ENCODE results near the gene KCNIP1.

Gene KCNIP1

DNA sequence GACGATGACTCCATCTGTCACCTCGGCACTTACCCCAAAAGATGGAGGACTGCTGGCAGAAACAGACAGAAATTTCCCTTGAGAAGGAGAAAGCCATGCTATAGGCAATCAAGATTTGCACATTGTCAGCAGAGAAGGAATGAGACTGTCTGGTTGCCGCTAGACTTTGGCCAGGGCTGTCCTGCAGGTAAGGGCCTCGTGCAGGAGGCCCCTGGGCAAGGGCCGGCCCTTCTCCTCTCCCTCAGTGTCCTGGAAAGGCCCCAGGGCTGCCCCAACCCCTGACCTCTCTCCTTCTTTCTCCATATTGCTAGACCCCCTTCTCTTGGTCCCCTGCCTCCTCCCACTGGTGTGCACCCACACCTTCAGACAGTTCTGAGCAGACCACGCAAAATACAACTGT, 14.6 kb upstream of the KCNIP1 start:
- Mint-ChIP-seq H3K36me3 (no peaks in the 10 kb centered on the region), H3K4me1 (no peaks in the 10 kb centered on the region), H3K27ac (no peak overlapping the region), H3K9me3 (no peaks in the 10 kb centered on the region), H3K27me3 (peaks cover 22% of the 10 kb centered on the region), H3K4me3 (no peak overlapping the region)
- no peak for DNase-seq
- CTCF ChIA-PET = no interaction called here

DNA sequence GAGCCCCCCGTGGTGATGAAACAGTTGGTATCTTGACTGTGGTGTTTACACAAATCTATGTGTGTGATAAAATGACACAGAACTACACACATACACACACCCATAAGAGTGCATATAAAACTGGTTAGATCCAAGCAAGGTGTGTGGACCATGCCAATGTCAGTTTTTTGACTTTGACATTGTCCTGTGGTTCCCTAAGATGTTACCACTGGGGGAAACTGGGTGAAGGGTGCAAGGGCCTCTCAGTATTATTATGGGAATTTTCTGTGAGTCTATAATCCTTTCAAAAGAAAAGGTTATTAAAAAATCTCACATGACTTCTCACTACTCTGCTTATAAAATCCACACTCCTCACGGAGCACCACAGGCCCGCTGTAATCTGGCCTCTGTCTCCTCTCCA, 13.4 kb upstream of the KCNIP1 start:
- Mint-ChIP-seq H3K36me3 (no peaks in the 10 kb centered on the region), H3K27me3 (peaks cover 27% of the 10 kb centered on the region), H3K9me3 (no peaks in the 10 kb centered on the region), H3K4me1 (no peaks in the 10 kb centered on the region), H3K4me3 (no peak overlapping the region), H3K27ac (no peak overlapping the region)
- CTCF ChIA-PET = no interaction called here
- no peak for DNase-seq

DNA sequence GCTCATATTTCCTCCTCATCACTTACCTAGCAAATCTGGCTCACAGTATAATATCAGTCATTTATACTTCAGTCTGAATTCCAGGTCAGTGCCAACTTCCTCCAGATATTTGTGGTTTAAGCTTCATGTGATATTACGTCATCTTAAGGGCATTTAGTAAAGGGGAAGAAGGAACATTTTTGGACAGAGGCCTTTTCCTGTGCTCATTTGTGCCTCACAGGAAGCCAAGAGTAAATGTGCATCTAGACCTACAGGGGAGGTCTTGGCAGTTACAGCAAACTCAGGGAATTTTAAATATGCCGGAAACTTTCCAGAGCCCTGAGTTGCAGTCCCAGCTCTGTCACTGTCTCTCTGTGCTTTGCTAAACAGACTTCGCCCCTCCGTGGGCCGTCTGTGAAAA, 12.3 kb upstream of the KCNIP1 start:
- CTCF ChIA-PET = no interaction called here
- Mint-ChIP-seq H3K27ac (no peak overlapping the region), H3K4me3 (no peak overlapping the region), H3K36me3 (no peaks in the 10 kb centered on the region), H3K4me1 (no peaks in the 10 kb centered on the region), H3K9me3 (no peaks in the 10 kb centered on the region), H3K27me3 (peaks cover 37% of the 10 kb centered on the region)
- no peak for DNase-seq

DNA sequence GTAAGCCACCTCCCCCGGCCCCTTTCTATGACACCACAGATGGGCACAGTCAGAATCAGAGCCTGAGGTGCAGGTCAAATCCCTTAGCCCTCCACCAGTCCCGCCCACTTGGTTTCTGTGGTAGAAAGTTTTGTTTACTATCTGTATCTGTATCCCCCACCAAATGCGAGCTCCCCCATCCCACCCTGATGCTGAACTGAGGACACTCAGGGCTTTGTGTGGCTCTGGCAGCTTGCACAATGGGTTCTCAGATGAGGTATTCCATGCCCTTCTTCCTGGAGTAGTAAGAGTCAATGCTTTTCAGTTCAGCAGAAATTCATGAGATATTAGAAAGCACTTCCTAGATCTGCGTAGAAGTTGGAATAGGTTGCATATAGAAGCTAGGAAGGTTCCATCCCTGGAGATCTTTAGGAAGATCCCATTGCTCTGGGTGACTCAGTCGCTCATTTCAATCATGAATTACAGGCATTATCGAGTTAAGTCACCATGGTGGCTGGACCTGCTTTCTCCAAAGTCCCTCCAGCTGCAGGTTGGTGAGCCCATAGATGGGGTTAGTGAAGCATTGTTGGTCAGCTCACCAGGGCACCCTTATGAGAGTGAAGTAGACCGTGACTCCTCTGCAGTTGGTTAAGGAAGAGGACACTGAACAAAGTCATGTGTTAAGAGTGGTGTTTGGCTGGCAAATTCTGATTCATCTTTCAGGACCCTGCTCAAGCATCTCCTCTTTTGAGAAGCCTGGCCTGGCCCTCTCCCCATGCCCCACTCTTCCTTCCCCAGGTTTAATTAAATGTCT, 10.6 kb upstream of the KCNIP1 start:
- CTCF ChIA-PET = no interaction called here
- no peaks in the 10 kb centered on the region for H3K4me1 Mint-ChIP-seq
- DNase-seq = no peak
- H3K4me3 Mint-ChIP-seq = no peak overlapping the region
- H3K27me3 Mint-ChIP-seq = peaks cover 53% of the 10 kb centered on the region
- no peak overlapping the region for H3K27ac Mint-ChIP-seq
- H3K9me3 Mint-ChIP-seq = no peaks in the 10 kb centered on the region
- no peaks in the 10 kb centered on the region for H3K36me3 Mint-ChIP-seq

DNA sequence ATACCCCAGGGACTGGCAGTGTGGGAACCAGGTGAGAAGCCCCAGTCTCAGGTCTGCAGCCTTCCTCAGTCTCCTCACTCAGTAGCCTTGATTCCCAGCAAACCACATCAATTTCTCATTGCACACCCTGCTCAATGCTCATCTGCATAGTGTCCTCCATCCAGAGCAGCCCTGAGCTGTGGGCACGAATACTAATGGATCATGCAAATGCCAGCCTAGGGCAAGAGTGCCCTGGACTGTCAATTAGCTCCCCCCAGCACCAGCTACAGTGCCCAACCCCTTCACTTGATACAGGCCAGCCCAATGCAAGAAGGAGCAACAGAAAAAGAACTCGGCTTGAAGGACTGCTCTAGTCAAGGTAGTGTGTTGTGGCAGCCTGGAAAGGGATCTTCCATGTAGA, 9.8 kb upstream of the KCNIP1 start:
- no peak for DNase-seq
- no peaks in the 10 kb centered on the region for H3K36me3 Mint-ChIP-seq
- H3K27me3 Mint-ChIP-seq = peaks cover 52% of the 10 kb centered on the region
- no peak overlapping the region for H3K4me3 Mint-ChIP-seq
- no peaks in the 10 kb centered on the region for H3K9me3 Mint-ChIP-seq
- no peaks in the 10 kb centered on the region for H3K4me1 Mint-ChIP-seq
- H3K27ac Mint-ChIP-seq = no peak overlapping the region
- CTCF ChIA-PET = no interaction called here

DNA sequence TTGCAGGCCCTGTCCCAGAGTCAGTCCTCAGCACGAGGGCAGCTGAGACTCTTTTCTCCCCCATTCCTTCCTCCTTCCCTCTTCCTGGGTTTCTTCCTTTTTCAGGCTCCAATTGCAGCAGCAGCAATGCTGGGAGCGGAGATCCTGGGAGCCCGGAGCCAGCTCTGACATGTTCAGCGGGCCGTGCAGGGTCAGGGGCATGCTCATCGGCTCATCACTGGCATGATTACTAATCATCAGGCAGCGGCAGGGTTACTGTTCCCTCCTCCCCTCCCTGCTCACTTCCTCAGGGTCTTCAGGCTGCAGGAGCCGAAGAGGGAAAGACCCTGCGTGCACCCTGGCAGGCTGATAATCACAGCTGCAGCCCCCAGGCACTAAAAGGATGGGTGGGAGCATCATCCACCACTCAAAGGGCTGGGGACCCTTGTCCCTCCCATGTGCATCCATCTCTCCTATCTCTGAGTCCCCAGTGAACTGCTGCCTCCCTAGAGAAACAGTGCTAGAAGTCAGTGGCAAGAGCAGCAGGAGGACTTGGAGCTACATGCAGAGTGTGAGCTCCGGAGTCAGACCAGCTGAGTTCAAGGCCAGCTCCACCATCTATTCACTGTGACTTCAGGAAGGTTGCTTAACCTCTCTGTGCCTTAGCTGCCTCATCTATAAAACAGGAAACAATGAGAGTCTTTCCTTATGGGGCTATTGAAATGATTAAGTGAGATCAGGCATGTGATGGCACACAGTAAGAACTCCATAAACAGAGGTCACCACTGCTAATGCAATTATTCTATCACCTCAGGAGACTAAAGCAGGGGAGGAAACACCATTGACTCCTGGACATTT, 7.8 kb upstream of the KCNIP1 start:
- Mint-ChIP-seq H3K4me1 (no peaks in the 10 kb centered on the region), H3K27ac (no peak overlapping the region), H3K4me3 (no peak overlapping the region), H3K9me3 (no peaks in the 10 kb centered on the region), H3K27me3 (peaks cover 63% of the 10 kb centered on the region), H3K36me3 (no peaks in the 10 kb centered on the region)
- CTCF ChIA-PET = no interaction called here
- DNase-seq = no peak

DNA sequence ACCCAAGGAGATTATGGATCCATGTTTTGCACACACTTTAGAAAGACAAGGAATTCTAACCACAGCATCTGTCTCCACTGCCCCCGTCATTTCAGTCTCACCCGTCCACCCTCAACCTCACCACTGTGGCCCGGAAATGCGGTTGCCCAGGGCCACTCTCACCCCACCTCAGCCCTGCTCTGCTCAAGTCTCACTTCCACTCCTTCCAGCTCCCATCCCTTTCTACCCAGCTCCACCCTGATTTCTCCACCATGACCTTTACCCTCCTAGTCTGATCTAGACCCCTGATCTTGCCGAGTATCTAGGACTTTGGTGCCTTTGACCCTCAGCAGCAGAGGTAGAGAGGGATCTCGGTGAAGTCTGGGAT, 7.2 kb upstream of the KCNIP1 start:
- Mint-ChIP-seq H3K4me1 (no peaks in the 10 kb centered on the region), H3K9me3 (no peaks in the 10 kb centered on the region), H3K27me3 (peaks cover 68% of the 10 kb centered on the region), H3K36me3 (no peaks in the 10 kb centered on the region), H3K27ac (no peak overlapping the region), H3K4me3 (no peak overlapping the region)
- CTCF ChIA-PET = no interaction called here
- DNase-seq = no peak

DNA sequence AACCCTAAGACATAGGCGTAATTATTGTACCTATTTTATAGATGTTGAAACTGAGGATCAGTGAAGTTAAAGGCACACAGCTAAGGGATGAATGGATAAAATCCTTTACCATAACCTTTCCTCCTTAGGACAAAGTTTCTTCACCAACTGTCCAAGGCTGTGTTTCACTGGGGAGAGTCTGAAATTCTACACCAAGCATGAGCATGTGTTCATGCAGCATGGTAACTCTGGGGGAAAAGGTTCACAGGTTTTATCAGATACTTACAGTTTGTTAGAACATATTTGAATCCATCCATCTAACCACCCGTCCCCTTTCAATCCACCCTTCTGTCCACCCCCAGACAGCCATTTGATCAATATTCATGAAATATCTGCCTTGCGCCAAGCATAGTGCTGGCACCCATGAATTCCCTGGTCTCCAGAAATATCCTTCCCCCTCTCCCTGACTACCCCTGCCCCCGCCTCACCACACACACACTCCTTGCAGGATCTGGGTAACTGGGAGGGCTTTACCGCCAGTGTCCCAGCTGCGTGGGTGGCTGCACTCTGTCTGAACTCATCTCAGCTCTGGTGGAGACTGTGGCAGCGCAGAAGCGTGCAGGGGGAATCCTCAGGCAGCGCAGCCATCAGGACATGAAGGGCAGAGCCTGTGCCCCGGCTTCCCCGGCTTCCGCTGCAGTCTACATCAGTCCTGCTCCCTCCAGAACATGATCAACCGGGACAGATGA, 6.3 kb upstream of the KCNIP1 start:
- Mint-ChIP-seq H3K27me3 (peaks cover 76% of the 10 kb centered on the region), H3K27ac (no peak overlapping the region)

DNA sequence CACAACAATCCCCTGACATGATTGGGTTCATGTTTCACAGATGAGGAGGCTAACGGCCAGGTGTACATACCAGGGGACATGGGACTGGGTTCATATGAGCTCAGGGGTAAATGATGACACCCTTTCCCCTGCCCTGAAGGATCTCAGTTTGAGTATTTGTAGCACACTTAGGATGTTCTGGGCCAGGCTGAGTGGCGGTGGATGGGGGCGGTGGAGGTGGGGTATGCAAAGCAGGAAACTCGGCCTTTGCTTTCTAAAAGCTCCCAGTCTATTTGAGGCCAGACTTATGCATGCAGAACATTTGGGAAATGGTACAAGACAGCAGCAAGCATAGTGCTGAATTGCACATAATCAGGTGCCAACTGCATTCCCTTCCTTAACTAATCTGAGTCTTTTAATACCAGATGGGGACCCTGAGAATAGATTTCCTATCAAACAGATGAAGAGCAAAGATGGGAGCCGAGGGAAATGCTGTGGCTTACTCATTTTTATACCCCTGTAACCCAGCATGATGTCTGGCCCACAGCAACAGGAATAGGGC, 4.9 kb upstream of the KCNIP1 start:
- no peak for DNase-seq
- Mint-ChIP-seq H3K9me3 (no peaks in the 10 kb centered on the region), H3K36me3 (no peaks in the 10 kb centered on the region), H3K4me3 (no peak overlapping the region), H3K27me3 (peaks cover 85% of the 10 kb centered on the region), H3K4me1 (no peaks in the 10 kb centered on the region), H3K27ac (no peak overlapping the region)
- CTCF ChIA-PET = no interaction called here

More for the DNA sequence above, 6.3 kb upstream of the KCNIP1 start:
- Mint-ChIP-seq H3K4me3 (no peak overlapping the region), H3K9me3 (no peaks in the 10 kb centered on the region), H3K4me1 (no peaks in the 10 kb centered on the region), H3K36me3 (no peaks in the 10 kb centered on the region)
- no peak for DNase-seq
- CTCF ChIA-PET = interaction anchor here (1.0 kb wide), 1 partner anchor 9 kb away, joined by 3 read pairs; no protein-coding TSS in a partner anchor

DNA sequence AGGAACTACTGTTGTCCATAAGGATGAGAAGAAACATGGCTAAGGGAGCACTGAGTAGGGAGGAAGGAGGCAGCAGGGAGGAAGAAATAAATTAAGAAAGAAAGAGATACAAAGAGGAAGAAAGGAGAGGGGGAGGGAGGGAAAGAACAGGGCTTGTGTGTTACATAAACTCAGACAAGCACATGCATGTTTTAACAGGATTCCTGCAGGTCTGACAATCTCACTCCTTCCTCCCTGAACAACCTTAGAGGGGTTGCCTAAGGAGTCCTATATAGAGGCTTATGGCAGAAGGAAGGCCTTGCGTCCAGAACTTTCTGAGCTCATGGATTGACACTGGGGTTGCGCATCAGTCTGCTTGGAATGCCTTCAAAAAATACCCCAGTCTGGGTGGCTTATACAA, 4.2 kb upstream of the KCNIP1 start:
- CTCF ChIA-PET = no interaction called here
- Mint-ChIP-seq H3K27ac (no peak overlapping the region), H3K4me1 (no peaks in the 10 kb centered on the region)

DNA sequence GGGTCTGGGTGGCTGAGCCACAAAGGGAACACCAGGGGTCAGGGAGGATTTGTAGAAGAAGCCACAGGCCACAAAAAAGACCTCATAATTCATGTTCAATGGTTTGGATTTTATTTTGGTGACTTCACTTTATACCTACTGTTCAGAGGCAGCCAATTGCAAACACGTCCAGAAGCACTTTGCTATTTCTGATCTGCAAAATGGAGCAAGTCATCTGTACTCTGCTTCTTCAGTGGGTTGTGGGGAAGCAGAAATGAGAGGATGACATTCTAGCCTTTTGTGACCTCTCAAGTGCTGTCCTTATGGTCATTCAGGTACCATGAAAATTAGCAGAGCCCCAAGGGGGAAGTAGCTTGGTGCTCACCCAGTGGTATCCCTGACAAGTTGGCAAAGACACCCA, 2.5 kb upstream of the KCNIP1 start:
- Mint-ChIP-seq H3K27ac (no peak overlapping the region), H3K4me3 (no peak overlapping the region), H3K36me3 (no peaks in the 10 kb centered on the region), H3K4me1 (no peaks in the 10 kb centered on the region), H3K27me3 (peaks cover 85% of the 10 kb centered on the region), H3K9me3 (no peaks in the 10 kb centered on the region)
- CTCF ChIA-PET = no interaction called here
- no peak for DNase-seq

More for the DNA sequence above, 4.2 kb upstream of the KCNIP1 start:
- H3K36me3 Mint-ChIP-seq = no peaks in the 10 kb centered on the region
- no peaks in the 10 kb centered on the region for H3K9me3 Mint-ChIP-seq
- no peak overlapping the region for H3K4me3 Mint-ChIP-seq
- no peak for DNase-seq
- peaks cover 85% of the 10 kb centered on the region for H3K27me3 Mint-ChIP-seq

DNA sequence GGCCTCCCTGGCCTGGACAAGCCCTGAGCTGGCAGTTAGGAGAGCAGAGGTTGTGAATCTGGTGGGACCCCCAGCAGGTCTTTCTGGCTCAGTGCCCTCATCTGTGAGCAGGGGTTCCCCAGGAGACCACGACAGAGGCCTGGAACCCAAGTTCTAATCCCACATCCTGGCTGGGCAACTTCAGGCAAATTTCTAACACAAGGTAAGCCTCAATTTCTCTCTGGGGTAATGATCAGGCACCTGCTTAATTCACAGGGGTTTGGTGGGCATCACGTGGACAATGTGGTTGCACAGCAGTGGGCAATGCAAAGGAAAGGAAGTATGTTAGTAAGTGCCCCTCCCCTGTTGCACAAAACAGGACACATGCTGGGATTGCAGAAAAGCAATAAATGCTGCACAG, 1.9 kb upstream of the KCNIP1 start:
- CTCF ChIA-PET = no interaction called here
- peaks cover 84% of the 10 kb centered on the region for H3K27me3 Mint-ChIP-seq

DNA sequence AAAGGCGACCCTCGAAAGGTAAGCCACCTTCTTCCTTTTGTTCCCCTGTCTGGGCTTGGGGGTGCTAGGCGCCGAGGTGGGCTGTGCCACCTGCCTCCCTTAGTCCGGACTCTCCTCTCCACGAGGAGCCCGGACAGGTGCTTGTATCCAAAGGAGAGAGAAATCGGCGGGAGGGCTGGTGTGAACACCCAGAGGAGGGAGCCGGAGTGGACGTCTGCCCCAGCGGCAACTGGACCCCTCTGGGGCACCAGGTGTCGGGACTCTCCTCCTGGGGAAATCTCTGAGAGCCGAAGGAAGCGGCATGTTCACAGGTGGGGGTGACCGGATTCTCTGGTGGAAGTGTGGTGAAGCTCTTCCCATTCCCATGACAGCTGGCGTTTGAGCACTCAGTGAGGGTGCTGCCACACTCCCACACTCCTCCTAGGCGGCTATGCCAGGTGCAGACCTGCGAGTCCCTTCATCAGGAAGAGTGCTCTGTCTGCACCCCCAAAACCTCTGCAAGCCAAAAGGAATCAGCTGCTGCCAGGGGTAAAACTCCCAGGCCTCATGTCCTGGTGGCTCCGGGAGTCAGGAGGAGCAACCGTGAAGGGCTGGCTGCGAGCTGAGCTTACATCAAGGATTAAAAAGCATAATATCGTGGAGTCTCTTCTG, 921 bp downstream of the KCNIP1 start:
- Mint-ChIP-seq H3K27ac (no peak overlapping the region), H3K36me3 (no peaks in the 10 kb centered on the region)

More for the DNA sequence above, 1.9 kb upstream of the KCNIP1 start:
- no peak for DNase-seq
- no peak overlapping the region for H3K27ac Mint-ChIP-seq
- H3K4me3 Mint-ChIP-seq = no peak overlapping the region
- no peaks in the 10 kb centered on the region for H3K9me3 Mint-ChIP-seq
- H3K36me3 Mint-ChIP-seq = no peaks in the 10 kb centered on the region
- no peaks in the 10 kb centered on the region for H3K4me1 Mint-ChIP-seq

DNA sequence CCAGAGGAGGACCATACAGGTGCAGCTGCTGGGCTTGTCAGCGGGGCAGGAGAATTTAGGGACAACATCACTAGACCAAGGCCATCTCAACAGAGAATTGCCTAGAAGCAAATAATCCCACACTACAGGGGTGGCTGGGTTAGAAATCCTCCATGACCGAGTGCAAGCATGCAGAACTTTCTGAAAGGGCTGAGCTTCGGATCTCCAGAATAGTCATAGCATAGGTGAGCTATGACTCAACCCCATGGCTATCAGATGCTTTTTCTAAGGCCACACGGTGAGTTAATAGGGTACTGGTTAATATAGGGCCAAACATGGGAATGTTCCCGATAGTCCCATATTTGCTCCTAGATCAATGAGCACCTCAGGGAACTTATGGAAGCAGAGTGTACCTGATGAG, 4.2 kb downstream of the KCNIP1 start:
- CTCF ChIA-PET = interaction anchor here (1.3 kb wide), 1 partner anchor 126 kb away, joined by 3 read pairs; no protein-coding TSS in a partner anchor
- H3K27ac Mint-ChIP-seq = no peak overlapping the region
- peaks cover 48% of the 10 kb centered on the region for H3K27me3 Mint-ChIP-seq
- H3K4me1 Mint-ChIP-seq = no peaks in the 10 kb centered on the region
- no peaks in the 10 kb centered on the region for H3K9me3 Mint-ChIP-seq
- H3K36me3 Mint-ChIP-seq = no peaks in the 10 kb centered on the region
- no peak for DNase-seq
- no peak overlapping the region for H3K4me3 Mint-ChIP-seq

More for the DNA sequence above, 921 bp downstream of the KCNIP1 start:
- H3K4me1 Mint-ChIP-seq = no peaks in the 10 kb centered on the region
- no peak for DNase-seq
- H3K9me3 Mint-ChIP-seq = no peaks in the 10 kb centered on the region
- CTCF ChIA-PET = interaction anchor here (0.9 kb wide), 1 partner anchor 98 kb away, joined by 3 read pairs; no protein-coding TSS in a partner anchor
- H3K27me3 Mint-ChIP-seq = peaks cover 66% of the 10 kb centered on the region
- H3K4me3 Mint-ChIP-seq = no peak overlapping the region

Data from activated naive CD4-positive, alpha-beta T cell treated with anti-CD3 and anti-CD28 coated beads, Interleukin-2, amount 10 ng/mL, durations not matched to agents 7 days and 5 days (primary cell).